HG03280 (cell line): ENCODE data around the gene VEGFC.

Experiments used
- ATAC-seq: cut with Tn5 transposase; IDR thresholded peaks from one replicate; pipeline ENCODE4 v1.9.1; 2021; ENCODE audit warnings: mild to moderate bottlenecking, moderate library complexity; ENCODE audit not compliant: unreplicated experiment

VEGFC gene

DNA sequence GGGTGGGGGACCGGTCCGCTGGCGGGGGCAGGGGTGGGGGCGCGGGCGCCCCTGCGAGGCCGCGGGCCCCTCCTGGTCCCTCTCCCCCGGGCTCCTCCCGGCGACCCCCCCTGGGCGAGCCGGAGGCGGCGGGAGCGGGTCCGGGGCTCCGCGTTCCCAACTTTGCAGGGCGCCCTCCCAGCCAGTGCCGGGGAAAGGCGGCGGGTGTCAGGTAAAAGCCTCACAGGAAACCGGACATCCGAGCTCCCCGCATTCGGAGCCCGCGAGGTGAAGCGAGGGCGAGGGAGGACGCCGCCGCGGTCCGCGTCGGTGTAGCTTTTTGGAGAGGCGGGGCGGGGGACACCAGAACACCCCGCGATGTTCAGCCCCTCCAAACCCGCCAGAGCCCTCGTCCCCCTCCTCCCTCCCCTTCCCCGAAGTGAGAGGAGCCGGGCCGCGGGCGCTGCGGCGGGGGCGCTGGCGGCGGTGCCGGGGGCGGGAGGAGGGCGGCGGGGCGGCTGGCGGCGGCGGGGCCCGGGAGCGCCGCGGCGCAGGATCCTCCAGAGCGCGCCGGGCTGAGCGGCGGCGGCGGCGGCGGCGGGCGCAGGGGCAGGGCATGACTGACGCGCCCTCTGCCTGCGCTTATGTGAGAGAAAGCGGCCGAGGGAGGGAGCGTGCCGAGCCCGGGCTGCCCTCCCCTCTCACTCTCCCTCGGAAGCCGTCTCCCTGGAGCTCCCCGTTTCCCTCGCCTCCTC, at the start of gene VEGFC:
VEGFC (minus strand) TSS at position 597 of the 734 bp plus-strand sequence. CDS start 611 bp downstream, outside the sequence.
- ATAC-seq = peak; percentile 70

- ATAC-seq = no peak
Observed at GRCh38 chr4:176841711-176842112, 49.0 kb upstream of the VEGFC start.

GRCh38 chr4:176840166-176840565, 47.4 kb upstream of the VEGFC start:
- ATAC-seq = no peak

- ATAC-seq = no peak
Observed at GRCh38 chr4:176839656-176840055, 46.9 kb upstream of the VEGFC start.

- ATAC-seq = no peak
Observed at GRCh38 chr4:176838601-176839433, 46.1 kb upstream of the VEGFC start.

GRCh38 chr4:176837169-176837895, 44.6 kb upstream of the VEGFC start:
- no peak for ATAC-seq

GRCh38 chr4:176834531-176834930, 41.8 kb upstream of the VEGFC start:
- ATAC-seq = no peak

DNA sequence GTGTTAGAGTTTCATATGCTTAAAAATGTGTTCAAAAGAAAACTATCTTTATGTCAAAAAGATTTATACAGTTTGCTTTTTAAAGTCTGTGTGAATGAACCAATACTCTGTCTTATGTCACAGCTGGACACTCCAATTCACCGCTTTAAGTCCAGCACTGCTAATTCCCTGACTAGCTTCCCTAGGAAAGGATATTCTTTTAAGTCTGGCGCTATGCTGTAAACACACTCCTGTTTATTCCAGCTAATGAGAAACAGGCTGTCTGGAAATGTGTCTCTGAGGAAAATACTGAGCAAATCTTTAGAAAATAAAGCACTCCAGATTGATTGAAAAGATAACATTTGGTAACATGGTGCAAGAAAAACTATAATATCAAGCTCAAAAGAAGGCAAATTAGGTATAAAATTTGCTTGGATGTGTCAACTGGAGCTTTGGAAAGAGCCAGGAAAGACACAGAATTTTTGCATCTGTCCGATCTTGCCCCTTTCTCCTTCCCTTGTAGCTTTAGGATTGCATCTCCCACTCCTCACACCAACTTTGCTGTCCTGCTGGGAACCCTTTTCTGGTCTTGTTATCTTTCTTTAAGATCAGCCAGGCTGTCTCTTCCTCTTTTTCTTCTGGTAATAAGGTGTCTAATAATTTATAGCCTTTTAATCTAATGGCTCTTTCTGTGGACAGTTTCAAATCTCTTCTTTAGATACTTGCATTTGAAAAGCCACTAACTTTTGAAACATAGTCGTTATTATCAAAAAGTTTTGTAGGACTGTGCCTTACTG, 40.9 kb upstream of the VEGFC start:
- ATAC-seq = no peak

DNA sequence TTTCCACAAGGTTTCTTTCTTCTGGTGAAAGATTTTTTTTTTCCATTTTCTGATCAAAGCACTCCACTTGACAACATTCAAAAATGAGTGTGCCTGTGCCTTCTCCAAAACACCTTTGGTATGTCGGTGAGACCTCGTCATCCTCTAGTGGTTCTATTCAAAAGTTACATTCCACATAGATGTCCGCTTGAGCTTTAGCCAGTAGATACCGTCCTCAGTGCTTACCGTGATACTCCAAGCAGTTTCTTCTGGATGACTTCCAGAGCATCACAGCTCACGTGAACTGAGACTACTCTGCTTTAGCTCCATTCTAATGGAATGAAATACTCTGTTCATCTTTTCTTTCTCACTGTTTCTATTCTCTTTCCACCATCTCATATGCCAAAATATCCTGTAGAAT, 38.2 kb upstream of the VEGFC start:
- no peak for ATAC-seq

GRCh38 chr4:176825586-176825985, 32.9 kb upstream of the VEGFC start:
- no peak for ATAC-seq

GRCh38 chr4:176824645-176825366, 32.1 kb upstream of the VEGFC start:
- no peak for ATAC-seq

GRCh38 chr4:176818531-176818930, 25.8 kb upstream of the VEGFC start:
- no peak for ATAC-seq

DNA sequence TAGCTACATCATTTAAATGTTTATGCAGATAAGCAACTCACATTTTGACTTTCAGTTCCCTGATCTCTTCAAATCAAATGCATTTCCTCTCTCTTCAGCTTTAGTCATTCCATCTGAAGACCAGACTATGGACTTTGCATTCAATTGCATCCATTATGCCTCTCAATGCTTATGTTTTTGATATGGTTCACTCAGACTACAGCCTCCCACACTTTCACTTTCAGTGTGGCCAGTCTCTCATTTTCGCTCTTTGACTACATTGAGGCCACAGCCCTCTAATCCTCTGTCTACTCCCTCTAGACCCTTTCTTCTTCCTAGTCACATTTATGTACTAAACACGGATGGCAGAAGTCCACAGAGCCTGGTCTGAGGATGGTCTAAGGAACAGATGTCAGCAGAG, 24.5 kb upstream of the VEGFC start:
- ATAC-seq = peak; percentile 68

DNA sequence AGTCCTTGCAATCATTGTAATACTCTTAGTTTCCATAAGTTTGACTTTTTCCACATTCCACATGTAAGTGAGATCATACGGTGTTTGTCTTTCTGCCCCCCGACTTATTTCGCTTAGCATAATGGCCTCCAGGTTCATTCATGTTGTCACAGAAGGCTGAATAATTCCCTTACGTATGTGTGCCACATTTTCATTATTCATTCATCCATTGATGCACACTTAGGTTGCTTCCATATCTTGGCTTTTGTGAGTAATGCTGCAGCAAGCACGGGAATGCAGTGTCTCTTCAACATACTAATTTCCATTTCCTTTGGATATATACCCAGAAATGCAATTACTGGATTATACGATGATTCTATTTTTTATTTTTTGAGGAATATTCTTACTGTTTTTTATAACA, 22.0 kb upstream of the VEGFC start:
- ATAC-seq = no peak

DNA sequence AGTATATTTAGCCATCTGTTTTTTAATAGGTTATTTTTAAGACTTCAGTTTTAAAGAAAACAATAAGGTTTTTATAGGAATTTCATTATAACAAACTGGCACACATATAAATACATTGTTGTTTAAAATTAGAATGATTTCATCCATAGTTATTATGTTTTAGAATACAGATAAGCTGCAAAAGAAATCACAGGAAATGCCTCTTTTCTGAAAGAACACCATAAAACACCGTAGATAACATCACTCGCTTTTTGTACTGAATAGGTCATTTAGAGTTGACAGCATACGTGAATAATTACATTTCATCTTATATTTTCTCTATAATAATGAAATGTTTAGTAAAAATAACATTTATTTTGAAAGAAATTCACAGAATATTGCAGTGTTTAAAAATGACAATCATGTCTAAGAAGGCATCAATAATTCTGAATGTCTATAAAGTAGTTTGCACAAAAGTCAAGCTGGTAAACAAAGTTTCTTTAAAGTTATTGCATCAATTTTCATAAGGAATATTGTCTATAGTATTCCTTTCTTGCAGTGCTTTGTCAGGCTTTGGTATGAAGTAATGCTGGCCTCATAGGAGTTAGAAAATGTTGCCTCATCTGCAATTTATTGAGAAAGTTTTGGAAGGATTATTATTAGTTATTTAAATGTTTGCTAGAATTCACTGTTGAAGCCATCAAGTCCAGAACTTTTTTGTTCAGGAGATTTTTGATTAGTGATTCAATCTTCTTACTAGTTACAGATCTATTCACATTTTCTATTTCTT, 17.9 kb upstream of the VEGFC start:
- no peak for ATAC-seq

GRCh38 chr4:176806778-176807375, 14.2 kb upstream of the VEGFC start:
- ATAC-seq = no peak

DNA sequence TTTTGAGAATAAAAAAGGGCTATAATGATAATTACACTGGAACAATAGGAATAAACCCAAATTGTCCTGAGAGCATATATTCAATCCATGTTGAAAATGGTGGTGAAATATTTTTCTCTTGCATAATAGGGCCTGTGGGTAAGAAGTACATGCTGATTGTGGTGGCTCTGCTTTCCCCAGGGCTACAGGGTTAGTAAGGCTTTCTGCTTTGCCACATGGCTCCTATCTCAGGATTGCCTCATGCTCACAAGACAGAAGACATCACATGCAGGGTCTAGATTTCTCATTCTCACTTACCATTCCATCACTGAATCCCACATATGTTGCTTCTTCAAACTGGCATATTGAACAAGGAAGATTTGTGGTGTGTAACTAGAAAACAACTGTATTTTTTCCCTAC, 12.4 kb upstream of the VEGFC start:
- ATAC-seq = no peak

DNA sequence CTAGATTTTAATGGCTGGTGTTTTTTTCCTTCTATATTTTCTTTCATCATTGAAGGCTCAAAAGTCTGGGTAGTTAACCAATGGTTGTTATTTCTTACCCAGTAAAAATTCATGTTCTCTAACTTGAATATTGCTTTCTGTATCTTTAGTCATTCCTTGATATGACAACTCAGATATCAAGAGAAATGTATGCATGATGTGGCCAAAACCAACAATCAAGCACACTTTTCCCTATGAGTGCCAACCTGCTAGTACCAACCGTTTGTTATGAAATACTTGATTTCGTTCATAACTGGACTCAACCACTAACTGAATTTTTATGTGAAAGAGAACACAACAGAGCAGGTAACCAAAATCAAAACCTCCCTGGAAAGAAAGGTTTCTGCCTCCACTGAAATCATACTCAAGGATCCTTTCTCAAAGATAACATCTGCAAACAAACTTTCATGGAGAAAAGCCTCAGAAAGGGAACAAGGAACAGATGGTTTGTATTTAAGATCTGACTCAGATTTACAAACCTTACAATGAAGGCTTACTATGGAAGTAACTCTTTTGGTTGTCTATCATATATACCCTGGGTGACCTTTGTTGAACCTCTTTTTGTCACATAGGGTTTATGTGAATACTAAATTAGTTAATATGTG, 8.3 kb upstream of the VEGFC start:
- ATAC-seq = no peak
